ENCODE results near the gene MDN1. TPM values are rescaled to one million over a fixed set of nuclear protein-coding genes. Genes with fewer than 3 reads are reported as not detected.

MDN1 gene
- total RNA-seq, 1 experiment from 2014 or later = 53.6 TPM

DNA sequence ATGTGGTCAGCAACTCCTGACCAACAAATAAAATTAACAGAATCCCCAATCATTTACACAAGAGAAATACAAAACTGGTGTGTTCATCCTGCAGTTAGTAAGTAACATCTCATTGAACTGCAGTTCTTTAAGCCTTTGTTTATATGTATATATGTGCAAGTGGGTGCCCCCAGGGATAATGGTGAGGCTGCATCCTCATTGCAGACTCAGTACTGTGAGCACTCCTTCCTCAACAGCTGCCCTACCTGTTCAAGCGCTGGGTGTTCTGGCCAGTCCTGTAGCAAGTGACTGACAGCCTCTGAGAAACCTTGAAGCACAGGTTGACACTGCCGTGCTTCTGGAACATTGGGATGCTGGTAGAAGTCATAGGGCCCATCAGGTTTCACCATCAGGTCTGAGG, 131.3 kb downstream of the MDN1 start:
- TF ChIP-seq, protein P1, sequence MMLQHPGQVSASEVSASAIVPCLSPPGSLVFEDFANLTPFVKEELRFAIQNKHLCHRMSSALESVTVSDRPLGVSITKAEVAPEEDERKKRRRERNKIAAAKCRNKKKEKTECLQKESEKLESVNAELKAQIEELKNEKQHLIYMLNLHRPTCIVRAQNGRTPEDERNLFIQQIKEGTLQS (IDR thresholded peaks at IDR 0.05) = no peak
- TF ChIP-seq POLR2A (IDR thresholded peaks at IDR 0.05; ENCODE audit: borderline replicate concordance, extremely low read depth, insufficient read depth, insufficient read length) = no peak
- TF ChIP-seq EZH2 (IDR thresholded peaks at IDR 0.05) = no peak
- TF ChIP-seq POLR2AphosphoS5 (IDR thresholded peaks at IDR 0.05; ENCODE audit: low read depth, low read length) = no peak
- no peak for TF ChIP-seq CEBPB (IDR thresholded peaks at IDR 0.05; ENCODE audit: low read depth)
- TF ChIP-seq MAX (IDR thresholded peaks at IDR 0.05) = no peak
- no peak for TF ChIP-seq JUND (IDR thresholded peaks at IDR 0.05)
- no peak for TF ChIP-seq CBX3 (IDR thresholded peaks at IDR 0.05; ENCODE audit: low read depth)
- no peak for TF ChIP-seq YY1 (IDR thresholded peaks at IDR 0.05; ENCODE audit: extremely low read depth, insufficient replicate concordance, low read depth, low read length)
- TF ChIP-seq SP1 (IDR thresholded peaks at IDR 0.05; ENCODE audit: low read depth) = no peak
- TF ChIP-seq FOSL1 (IDR thresholded peaks at IDR 0.05; ENCODE audit: low read depth) = no peak
- no peak for TF ChIP-seq EZH2phosphoT487 (IDR thresholded peaks at IDR 0.05; ENCODE audit: borderline replicate concordance)
- TF ChIP-seq, protein P2, sequence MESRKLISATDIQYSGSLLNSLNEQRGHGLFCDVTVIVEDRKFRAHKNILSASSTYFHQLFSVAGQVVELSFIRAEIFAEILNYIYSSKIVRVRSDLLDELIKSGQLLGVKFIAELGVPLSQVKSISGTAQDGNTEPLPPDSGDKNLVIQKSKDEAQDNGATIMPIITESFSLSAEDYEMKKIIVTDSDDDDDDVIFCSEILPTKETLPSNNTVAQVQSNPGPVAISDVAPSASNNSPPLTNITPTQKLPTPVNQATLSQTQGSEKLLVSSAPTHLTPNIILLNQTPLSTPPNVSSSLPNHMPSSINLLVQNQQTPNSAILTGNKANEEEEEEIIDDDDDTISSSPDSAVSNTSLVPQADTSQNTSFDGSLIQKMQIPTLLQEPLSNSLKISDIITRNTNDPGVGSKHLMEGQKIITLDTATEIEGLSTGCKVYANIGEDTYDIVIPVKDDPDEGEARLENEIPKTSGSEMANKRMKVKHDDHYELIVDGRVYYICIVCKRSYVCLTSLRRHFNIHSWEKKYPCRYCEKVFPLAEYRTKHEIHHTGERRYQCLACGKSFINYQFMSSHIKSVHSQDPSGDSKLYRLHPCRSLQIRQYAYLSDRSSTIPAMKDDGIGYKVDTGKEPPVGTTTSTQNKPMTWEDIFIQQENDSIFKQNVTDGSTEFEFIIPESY (IDR thresholded peaks at IDR 0.05; ENCODE audit: extremely low read depth, insufficient replicate concordance, low read length) = no peak
- TF ChIP-seq RAD21 (IDR thresholded peaks at IDR 0.05; ENCODE audit: low read depth) = no peak
- Histone ChIP-seq H2AFZ (ENCODE audit: low read depth, low read length, poor library complexity, severe bottlenecking) (no peak overlapping the region), H3K9ac (ENCODE audit: low read length) (no peak overlapping the region), H3K36me3 (ENCODE audit: control insufficient read depth in 1 of 2, insufficient read depth in 2 of 2, low read length in 2 of 2) (peaks cover 62 to 85% of the 10 kb centered on the region in 2 experiments), H3K27me3 (ENCODE audit: insufficient read depth, low read length) (no peaks in the 10 kb centered on the region), H3K27ac (ENCODE audit: low read depth, low read length) (no peak overlapping the region), H3K79me2 (ENCODE audit: insufficient read depth, low read length) (no peaks in the 10 kb centered on the region), H4K20me1 (ENCODE audit: insufficient read depth) (no peaks in the 10 kb centered on the region), H3K4me3 (replicated peaks in 1 of 2; ENCODE audit: low read depth in 1 of 2, low read length in 2 of 2) (no peak overlapping the region), H3K9me3 (ENCODE audit: control insufficient read depth in 1 of 2, insufficient read depth in 1 of 2, low read depth in 1 of 2, low read length in 2 of 2) (no peaks in the 10 kb centered on the region), H3K4me1 (ENCODE audit: control insufficient read depth in 1 of 2, insufficient read depth in 2 of 2, low read length in 2 of 2) (no peaks in the 10 kb centered on the region), H3K4me2 (ENCODE audit: low read length) (no peak overlapping the region), H3K9me2 (ENCODE audit: insufficient read depth) (no peaks in the 10 kb centered on the region)
- intact Hi-C loops (cut with micrococcal nuclease) = no loop called here
- CTCF ChIA-PET = no interaction called here
- no TSS peak for BruUV-seq (replicated peaks)
- RAD21 ChIA-PET (ENCODE audit: low non-redundant PET in 1 of 2, low total read pairs in 2 of 2, uncharacterized antibody in 2 of 2, unreplicated experiment in 2 of 2) = no interaction called here
- POLR2A ChIA-PET = no interaction called here
- no peak for DNase-seq (ENCODE audit: low read depth, low spot score)
- ATAC-seq = no peak
